ENCODE results near the gene SLC12A8. TPM values are rescaled to one million over a fixed set of nuclear protein-coding genes. Genes with fewer than 3 reads are reported as not detected.

SLC12A8 gene
- total RNA-seq, 4 donors from 2014 or later, result 2.3 to 13.1 (median 3.9) TPM

- intact Hi-C loops (cut with DNase I; ENCODE audit: low total_unique reads), result no loop called here
- TF ChIP-seq POLR2A (IDR thresholded peaks at IDR 0.05) (no peak), CTCF (IDR thresholded peaks at IDR 0.05) (no peak)
- no peak for DNase-seq (ENCODE audit: low spot score in 2 of 2)
- no peak overlapping the region for H3K4me3 ChIP-seq (ENCODE audit: low read depth, poor library complexity, severe bottlenecking)
- 82 to 86% methylated on average over 4 of the region's 4 CpGs for WGBS, 2 donors
Observed at GRCh38 chr3:125072749-125073389, 139.7 kb downstream of the SLC12A8 start.

GRCh38 chr3:125072301-125072700, 140.2 kb downstream of the SLC12A8 start:
- no peak for DNase-seq (ENCODE audit: low spot score in 2 of 2)
- no peak for TF ChIP-seq CTCF (IDR thresholded peaks at IDR 0.05)
- TF ChIP-seq POLR2A (IDR thresholded peaks at IDR 0.05), result no peak
- intact Hi-C loops (cut with DNase I; ENCODE audit: low total_unique reads), result no loop called here
- no peak overlapping the region for H3K4me3 ChIP-seq (ENCODE audit: low read depth, poor library complexity, severe bottlenecking)

DNA sequence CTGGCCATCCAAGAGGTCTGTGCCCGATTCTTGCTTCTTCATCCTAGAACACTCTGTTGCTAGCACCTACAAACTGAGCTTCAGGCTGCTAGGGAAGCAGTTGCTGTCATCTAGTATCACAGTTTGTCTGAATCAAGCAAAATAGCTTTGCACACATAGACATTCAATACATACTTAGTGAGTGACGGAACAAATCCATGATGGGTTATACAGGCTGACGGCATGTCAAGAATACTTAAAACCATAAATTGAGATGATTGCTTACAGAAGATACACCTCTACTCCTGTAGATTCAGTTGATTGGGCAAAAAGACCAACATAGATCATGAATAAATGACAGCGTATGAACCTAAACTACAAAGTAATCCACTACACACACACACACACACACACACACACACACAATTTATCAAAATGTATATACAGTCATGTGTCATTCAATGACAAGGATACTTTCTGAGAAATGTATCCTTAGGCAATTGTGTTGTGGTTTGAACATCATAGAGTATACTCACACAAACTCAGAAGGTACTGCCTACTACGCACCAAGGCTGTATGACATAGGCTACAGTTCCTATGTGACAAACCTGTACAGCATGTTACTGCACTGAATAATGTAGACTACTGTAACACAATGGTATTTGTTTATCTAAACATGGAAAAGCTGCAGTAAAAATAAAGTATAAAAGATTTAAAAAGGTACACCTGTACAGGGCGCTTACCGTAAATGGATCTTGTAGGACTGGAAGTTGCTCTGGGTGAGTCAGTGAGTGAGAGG, 142.4 kb downstream of the SLC12A8 start:
- 93 to 94% methylated on average over 7 of the region's 7 CpGs for WGBS, 2 donors
- no peak for DNase-seq (ENCODE audit: low spot score in 2 of 2)
- H3K4me3 ChIP-seq (ENCODE audit: low read depth, poor library complexity, severe bottlenecking), result no peak overlapping the region
- intact Hi-C loops (cut with DNase I; ENCODE audit: low total_unique reads), result no loop called here
- TF ChIP-seq POLR2A (IDR thresholded peaks at IDR 0.05) (no peak), CTCF (IDR thresholded peaks at IDR 0.05) (no peak)

GRCh38 chr3:125069452-125069851, 143.1 kb downstream of the SLC12A8 start:
- no peak for DNase-seq (ENCODE audit: low spot score in 2 of 2)
- WGBS, 2 donors, result 50 to 58% methylated on average over 1 of the region's 1 CpG
- no peak overlapping the region for H3K4me3 ChIP-seq (ENCODE audit: low read depth, poor library complexity, severe bottlenecking)
- intact Hi-C loops (cut with DNase I; ENCODE audit: low total_unique reads), result no loop called here
- TF ChIP-seq POLR2A (IDR thresholded peaks at IDR 0.05), result no peak
- TF ChIP-seq CTCF (IDR thresholded peaks at IDR 0.05), result no peak

GRCh38 chr3:125068265-125068664, 144.3 kb downstream of the SLC12A8 start:
- DNase-seq (ENCODE audit: low spot score in 2 of 2), result no peak
- intact Hi-C loops (cut with DNase I; ENCODE audit: low total_unique reads), result no loop called here
- 89 to 92% methylated on average over 4 of the region's 4 CpGs for WGBS, 2 donors
- no peak overlapping the region for H3K4me3 ChIP-seq (ENCODE audit: low read depth, poor library complexity, severe bottlenecking)
- TF ChIP-seq CTCF (IDR thresholded peaks at IDR 0.05), result no peak
- TF ChIP-seq POLR2A (IDR thresholded peaks at IDR 0.05), result no peak
